Measurements from ENCODE around the gene DNAH5. TPM values are rescaled to one million over a fixed set of nuclear protein-coding genes. Genes with fewer than 3 reads are reported as not detected.

Gene DNAH5
- total RNA-seq, 1 donor from 2014 or later = 1.7 TPM

- no peak overlapping the region for H3K4me3 ChIP-seq (ENCODE audit: low read depth, low read length)
- TF ChIP-seq, protein P1, sequence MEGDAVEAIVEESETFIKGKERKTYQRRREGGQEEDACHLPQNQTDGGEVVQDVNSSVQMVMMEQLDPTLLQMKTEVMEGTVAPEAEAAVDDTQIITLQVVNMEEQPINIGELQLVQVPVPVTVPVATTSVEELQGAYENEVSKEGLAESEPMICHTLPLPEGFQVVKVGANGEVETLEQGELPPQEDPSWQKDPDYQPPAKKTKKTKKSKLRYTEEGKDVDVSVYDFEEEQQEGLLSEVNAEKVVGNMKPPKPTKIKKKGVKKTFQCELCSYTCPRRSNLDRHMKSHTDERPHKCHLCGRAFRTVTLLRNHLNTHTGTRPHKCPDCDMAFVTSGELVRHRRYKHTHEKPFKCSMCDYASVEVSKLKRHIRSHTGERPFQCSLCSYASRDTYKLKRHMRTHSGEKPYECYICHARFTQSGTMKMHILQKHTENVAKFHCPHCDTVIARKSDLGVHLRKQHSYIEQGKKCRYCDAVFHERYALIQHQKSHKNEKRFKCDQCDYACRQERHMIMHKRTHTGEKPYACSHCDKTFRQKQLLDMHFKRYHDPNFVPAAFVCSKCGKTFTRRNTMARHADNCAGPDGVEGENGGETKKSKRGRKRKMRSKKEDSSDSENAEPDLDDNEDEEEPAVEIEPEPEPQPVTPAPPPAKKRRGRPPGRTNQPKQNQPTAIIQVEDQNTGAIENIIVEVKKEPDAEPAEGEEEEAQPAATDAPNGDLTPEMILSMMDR (conservative IDR thresholded peaks at IDR 0.05; ENCODE audit: low read depth, low read length) = no peak
- no peak for DNase-seq (ENCODE audit: low read depth)
Observed at GRCh38 chr5:13939638-13940037, 4.8 kb downstream of the DNAH5 start.

- DNase-seq (ENCODE audit: low read depth) = no peak
- no peak overlapping the region for H3K4me3 ChIP-seq (ENCODE audit: low read depth, low read length)
- TF ChIP-seq, protein P1 (conservative IDR thresholded peaks at IDR 0.05; ENCODE audit: low read depth, low read length) = no peak
Observed at GRCh38 chr5:13934921-13935320, 9.6 kb downstream of the DNAH5 start.

DNA sequence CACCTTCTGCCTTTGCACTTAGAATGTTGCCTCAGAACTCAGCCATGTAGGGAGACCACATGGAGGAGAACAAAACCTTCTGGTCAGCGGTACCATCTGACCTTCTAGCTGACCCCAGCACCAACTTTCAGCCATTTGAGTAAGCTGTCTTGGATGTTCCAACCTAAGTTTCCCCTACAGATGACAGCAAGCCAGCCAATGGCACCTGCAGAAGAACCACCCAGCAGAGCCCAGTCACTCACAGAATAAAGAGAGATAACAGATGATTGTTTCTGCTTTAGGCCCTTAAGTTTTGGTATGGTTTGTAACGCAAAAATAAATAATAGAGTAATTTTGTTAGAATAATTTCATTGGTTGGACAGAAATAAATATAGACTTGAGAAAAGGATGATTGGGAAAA, 10.4 kb downstream of the DNAH5 start:
- TF ChIP-seq, protein P1 (conservative IDR thresholded peaks at IDR 0.05; ENCODE audit: low read depth, low read length) = no peak
- H3K4me3 ChIP-seq (ENCODE audit: low read depth, low read length) = no peak overlapping the region
- no peak for DNase-seq (ENCODE audit: low read depth)

GRCh38 chr5:13932561-13932960, 11.9 kb downstream of the DNAH5 start:
- H3K4me3 ChIP-seq (ENCODE audit: low read depth, low read length) = no peak overlapping the region
- TF ChIP-seq, protein P1 (conservative IDR thresholded peaks at IDR 0.05; ENCODE audit: low read depth, low read length) = no peak
- DNase-seq (ENCODE audit: low read depth) = no peak

DNA sequence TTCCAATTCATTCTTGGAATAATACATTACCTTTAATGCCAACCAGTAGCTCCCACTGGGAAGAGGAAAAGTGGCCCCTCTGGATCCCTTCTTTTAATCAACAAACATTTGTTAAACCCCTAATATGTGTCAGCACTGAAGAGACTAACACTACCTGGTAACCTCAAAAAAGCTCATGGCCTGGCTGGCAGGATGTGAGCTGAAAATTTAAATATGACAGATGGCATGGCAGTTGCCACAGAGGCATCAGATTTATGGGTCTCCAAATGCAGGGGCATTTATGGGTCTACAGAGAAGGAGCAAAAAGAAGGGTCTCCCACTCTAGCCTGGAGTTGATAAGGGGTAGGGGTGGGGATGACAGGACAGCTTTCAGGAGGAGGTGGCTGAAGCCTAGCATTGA, 12.5 kb downstream of the DNAH5 start:
- DNase-seq (ENCODE audit: low read depth) = no peak
- TF ChIP-seq, protein P1 (conservative IDR thresholded peaks at IDR 0.05; ENCODE audit: low read depth, low read length) = no peak
- no peak overlapping the region for H3K4me3 ChIP-seq (ENCODE audit: low read depth, low read length)

DNA sequence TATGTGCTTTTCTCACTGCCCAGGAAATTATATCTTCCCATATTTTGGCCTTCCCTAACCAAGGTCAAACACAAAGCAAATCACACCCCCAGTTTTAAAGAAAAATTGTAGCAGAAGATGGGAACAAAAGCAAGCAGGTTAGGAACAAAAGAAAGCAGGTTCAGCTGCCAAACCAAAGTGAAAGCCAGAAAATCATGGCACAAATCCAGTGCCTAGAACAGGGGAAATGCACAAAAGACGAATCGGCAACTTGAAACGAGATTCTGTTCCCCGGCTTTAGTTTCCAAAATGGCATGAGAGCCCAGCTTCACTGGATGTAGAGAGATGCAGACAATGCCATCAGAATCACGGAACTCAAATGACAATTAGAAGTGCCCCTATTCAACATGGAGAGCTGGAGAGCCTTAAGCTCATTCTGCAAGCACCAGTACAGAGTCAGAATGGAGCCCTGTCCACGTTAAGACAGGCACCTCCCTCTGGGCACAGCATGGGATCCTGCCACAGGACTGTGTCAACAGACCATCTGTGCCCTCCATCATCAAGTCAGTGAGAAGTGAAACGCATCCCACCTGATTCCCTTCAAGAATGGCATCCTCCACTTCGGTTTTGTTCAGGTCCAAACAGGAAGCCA, 13.8 kb downstream of the DNAH5 start:
- TF ChIP-seq, protein P1 (conservative IDR thresholded peaks at IDR 0.05; ENCODE audit: low read depth, low read length) = no peak
- no peak overlapping the region for H3K4me3 ChIP-seq (ENCODE audit: low read depth, low read length)
- no peak for DNase-seq (ENCODE audit: low read depth)

- TF ChIP-seq, protein P1 (conservative IDR thresholded peaks at IDR 0.05; ENCODE audit: low read depth, low read length) = no peak
- H3K4me3 ChIP-seq (ENCODE audit: low read depth, low read length) = no peak overlapping the region
- DNase-seq (ENCODE audit: low read depth) = no peak
Observed at GRCh38 chr5:13926731-13927130, 17.8 kb downstream of the DNAH5 start.
